ENCODE measurements around the gene POLD3. TPM values are rescaled to one million over a fixed set of nuclear protein-coding genes. Genes with fewer than 3 reads are reported as not detected.

Gene POLD3
- total and polyA plus RNA-seq, 7 donors: 11.2 to 23.0 (median 14.1) TPM

- intact Hi-C loops (cut with DNase I): no loop called here
- no peak for DNase-seq
- TF ChIP-seq POLR2A (IDR thresholded peaks at IDR 0.05) (no peak), EP300 (IDR thresholded peaks at IDR 0.05) (no peak), CTCF (IDR thresholded peaks at IDR 0.05) (no peak), POLR2AphosphoS5 (IDR thresholded peaks at IDR 0.05) (no peak)
- Histone ChIP-seq H3K4me1 (peaks cover 0 to 14% (median 7%) of the 10 kb centered on the region in 4 donors), H3K27ac (no peak overlapping the region), H3K4me3 (no peak overlapping the region), H3K9me3 (no peaks in the 10 kb centered on the region), H3K27me3 (no peaks in the 10 kb centered on the region), H3K36me3 (no peaks in the 10 kb centered on the region)
- whole genome bisulfite sequencing, 2 donors: 97 to 98% methylated on average over 3 of the region's 3 CpGs
Observed at GRCh38 chr11:74575999-74576398, 16.4 kb upstream of the POLD3 start.

- Histone ChIP-seq H3K9me3 (no peaks in the 10 kb centered on the region), H3K27me3 (no peaks in the 10 kb centered on the region), H3K27ac (no peak overlapping the region), H3K4me3 (no peak overlapping the region), H3K36me3 (no peaks in the 10 kb centered on the region), H3K4me1 (peaks cover 0 to 14% (median 7%) of the 10 kb centered on the region in 4 donors)
- TF ChIP-seq POLR2A (IDR thresholded peaks at IDR 0.05) (no peak), POLR2AphosphoS5 (IDR thresholded peaks at IDR 0.05) (no peak), EP300 (IDR thresholded peaks at IDR 0.05) (no peak)
- intact Hi-C loops (cut with DNase I): no loop called here
- 88 to 89% methylated on average over 4 of the region's 4 CpGs for WGBS, 2 donors
- no peak for DNase-seq
Observed at GRCh38 chr11:74577181-74577580, 15.2 kb upstream of the POLD3 start.

GRCh38 chr11:74577624-74578396 lies 14.6 kb upstream of the POLD3 start:
- TF ChIP-seq POLR2AphosphoS5 (IDR thresholded peaks at IDR 0.05): peak in 3 of 4 donors; percentile 43 to 78 (median 60)
- TF ChIP-seq POLR2A (IDR thresholded peaks at IDR 0.05): no peak
- no peak for TF ChIP-seq EP300 (IDR thresholded peaks at IDR 0.05)
- TF ChIP-seq CTCF (IDR thresholded peaks at IDR 0.05): no peak
- Histone ChIP-seq H3K27ac (peak overlapping the region in 1 of 4 donors; percentile 35), H3K27me3 (no peaks in the 10 kb centered on the region), H3K4me3 (no peak overlapping the region), H3K36me3 (no peaks in the 10 kb centered on the region), H3K9me3 (no peaks in the 10 kb centered on the region), H3K4me1 (peaks cover 0 to 14% (median 7%) of the 10 kb centered on the region in 4 donors)
- intact Hi-C loops (cut with DNase I): no loop called here
- DNase-seq: no peak
- 82 to 83% methylated on average over 6 of the region's 6 CpGs for WGBS, 2 donors

DNA sequence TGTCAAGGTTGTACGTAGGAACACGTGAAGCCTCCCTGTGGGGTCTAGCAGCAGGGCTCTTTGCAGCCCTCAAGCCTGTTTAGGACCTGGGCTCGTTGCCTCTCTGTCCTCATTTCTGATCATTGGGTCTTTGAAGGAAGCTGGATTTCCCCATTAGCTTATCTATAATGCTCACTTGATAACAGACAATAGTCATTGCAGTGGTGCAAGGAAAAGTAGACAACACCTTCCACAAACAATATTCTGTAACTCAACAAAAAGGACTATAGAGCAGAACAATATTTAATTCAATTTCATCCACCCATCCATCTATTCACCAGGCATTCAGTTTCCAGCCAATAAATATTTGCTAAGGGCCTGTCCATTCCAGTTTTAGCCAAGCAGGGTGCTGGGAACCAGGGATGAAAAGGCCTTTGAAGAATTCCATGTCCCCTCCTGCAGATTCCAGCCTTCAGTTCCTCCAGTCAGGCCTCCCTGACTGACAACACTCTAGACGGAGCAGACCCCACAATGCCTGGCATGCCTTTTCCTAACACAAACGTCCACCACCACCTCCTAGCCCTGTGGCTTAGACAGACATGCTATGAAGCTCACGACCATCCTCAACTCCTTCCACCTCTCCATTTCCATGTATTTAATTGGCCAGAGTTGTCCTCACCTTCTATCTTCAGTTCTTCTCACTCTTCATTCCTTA lies 12.7 kb upstream of the POLD3 start:
- H3K27me3 ChIP-seq: no peaks in the 10 kb centered on the region
- no peaks in the 10 kb centered on the region for H3K9me3 ChIP-seq
- no peak overlapping the region for H3K4me3 ChIP-seq
- peaks cover 0 to 14% (median 7%) of the 10 kb centered on the region in 4 donors for H3K4me1 ChIP-seq
- H3K27ac ChIP-seq: no peak overlapping the region
- H3K36me3 ChIP-seq: no peaks in the 10 kb centered on the region
- no peak for DNase-seq
- 41 to 69% methylated on average over 6 of the region's 6 CpGs for WGBS, 2 donors
- intact Hi-C loops (cut with DNase I): no loop called here
- no peak for TF ChIP-seq POLR2AphosphoS5 (IDR thresholded peaks at IDR 0.05)
- no peak for TF ChIP-seq CTCF (IDR thresholded peaks at IDR 0.05)
- no peak for TF ChIP-seq EP300 (IDR thresholded peaks at IDR 0.05)
- TF ChIP-seq POLR2A (IDR thresholded peaks at IDR 0.05): no peak

DNA sequence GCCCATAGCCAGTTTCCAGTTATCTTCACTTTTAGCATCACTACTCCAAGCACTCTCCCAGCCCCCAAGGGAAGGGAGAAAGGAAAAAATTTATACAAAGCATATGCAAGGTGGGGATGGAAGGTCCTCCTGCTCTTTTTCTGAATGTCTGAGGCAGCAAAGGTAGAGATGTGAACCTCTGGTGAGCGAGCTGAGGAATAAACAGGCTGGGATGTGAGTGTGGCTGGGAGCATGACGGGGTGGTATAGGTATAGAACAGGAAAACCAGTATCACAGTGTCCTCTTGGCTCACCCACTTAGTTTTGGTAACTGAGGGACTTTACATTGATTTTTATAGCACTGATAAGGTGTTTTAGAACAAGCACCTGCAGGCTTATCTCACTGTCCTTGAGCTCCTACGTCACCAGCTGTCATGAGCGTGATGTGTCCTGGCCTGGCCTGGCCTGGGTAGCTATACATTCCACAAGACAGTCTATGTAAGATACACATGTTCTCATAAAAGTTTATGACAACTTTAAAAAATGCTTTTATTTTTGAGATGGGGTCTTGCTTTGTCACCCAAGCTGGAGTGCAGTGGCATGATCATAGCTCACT lies 10.3 kb upstream of the POLD3 start:
- WGBS, 2 donors: 19 to 75% methylated on average over 4 of the region's 4 CpGs
- H3K27me3 ChIP-seq: no peaks in the 10 kb centered on the region
- intact Hi-C loops (cut with DNase I): no loop called here

More for the DNA sequence above, 10.3 kb upstream of the POLD3 start:
- no peak for DNase-seq
- Histone ChIP-seq H3K4me1 (peaks cover 0 to 13% (median 7%) of the 10 kb centered on the region in 4 donors), H3K9me3 (no peaks in the 10 kb centered on the region), H3K36me3 (no peaks in the 10 kb centered on the region), H3K4me3 (no peak overlapping the region), H3K27ac (no peak overlapping the region)
- TF ChIP-seq POLR2AphosphoS5 (IDR thresholded peaks at IDR 0.05) (no peak), EP300 (IDR thresholded peaks at IDR 0.05) (no peak), POLR2A (IDR thresholded peaks at IDR 0.05) (no peak), CTCF (IDR thresholded peaks at IDR 0.05) (no peak)

Data from sigmoid colon (tissue), 7 donors.